Adrenal gland (tissue), 5 donors: ENCODE data around the gene SGMS1.

Experiments used
- POLR2A ChIP-seq, 2 donors: fragments of 450-650 bp; IDR thresholded peaks; one replicate each; pipeline ENCODE4 v1.6.1; 2017; ENCODE audit warnings: antibody characterized with exemption in 2 of 2, mild to moderate bottlenecking in 2 of 2, moderate library complexity in 1 of 2
- TF ChIP-seq, protein P1 (sequence below), 6 experiments: fragments of 450-650 bp in 4 of 6; fragments of 200-600 bp in 2 of 6; sonication (generic) in 1 of 6; IDR thresholded peaks; 1 replicate in 5 of 6; 2 replicates in 1 of 6; pipeline versions ENCODE4 v1.5.1 to v1.8.0; 2016 to 2021; ENCODE audit warnings: antibody characterized with exemption in 6 of 6, mild to moderate bottlenecking in 2 of 6, moderate library complexity in 1 of 6
- donor health status: DM: no; HTN: no; CAD: no.

DNA sequence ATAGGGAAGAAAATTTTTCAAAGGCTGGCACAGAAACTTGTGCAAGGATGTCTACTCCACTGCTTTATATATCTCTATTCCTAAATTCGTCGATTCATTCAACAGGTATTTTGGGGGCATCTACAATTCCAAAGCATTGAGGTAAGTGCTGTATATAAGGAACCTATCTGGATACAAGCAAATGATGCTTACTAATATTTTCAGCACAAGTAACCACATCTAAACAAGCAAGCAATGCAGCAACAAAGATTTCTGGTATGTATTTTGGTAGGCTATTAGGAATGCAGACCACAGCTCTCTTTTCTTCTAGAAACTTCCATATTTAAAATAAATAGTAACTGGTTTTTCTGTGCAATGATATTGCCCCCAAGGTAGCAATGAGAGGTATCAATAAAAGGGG lies 183.9 kb downstream of the SGMS1 start:
- TF ChIP-seq, protein P1, sequence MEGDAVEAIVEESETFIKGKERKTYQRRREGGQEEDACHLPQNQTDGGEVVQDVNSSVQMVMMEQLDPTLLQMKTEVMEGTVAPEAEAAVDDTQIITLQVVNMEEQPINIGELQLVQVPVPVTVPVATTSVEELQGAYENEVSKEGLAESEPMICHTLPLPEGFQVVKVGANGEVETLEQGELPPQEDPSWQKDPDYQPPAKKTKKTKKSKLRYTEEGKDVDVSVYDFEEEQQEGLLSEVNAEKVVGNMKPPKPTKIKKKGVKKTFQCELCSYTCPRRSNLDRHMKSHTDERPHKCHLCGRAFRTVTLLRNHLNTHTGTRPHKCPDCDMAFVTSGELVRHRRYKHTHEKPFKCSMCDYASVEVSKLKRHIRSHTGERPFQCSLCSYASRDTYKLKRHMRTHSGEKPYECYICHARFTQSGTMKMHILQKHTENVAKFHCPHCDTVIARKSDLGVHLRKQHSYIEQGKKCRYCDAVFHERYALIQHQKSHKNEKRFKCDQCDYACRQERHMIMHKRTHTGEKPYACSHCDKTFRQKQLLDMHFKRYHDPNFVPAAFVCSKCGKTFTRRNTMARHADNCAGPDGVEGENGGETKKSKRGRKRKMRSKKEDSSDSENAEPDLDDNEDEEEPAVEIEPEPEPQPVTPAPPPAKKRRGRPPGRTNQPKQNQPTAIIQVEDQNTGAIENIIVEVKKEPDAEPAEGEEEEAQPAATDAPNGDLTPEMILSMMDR (IDR thresholded peaks at IDR 0.05), result no peak
- TF ChIP-seq POLR2A (IDR thresholded peaks at IDR 0.05), result no peak
